GM23338 (cell line): ENCODE measurements around the gene CFAP92. TPM values are rescaled to one million over a fixed set of nuclear protein-coding genes. Genes with fewer than 3 reads are reported as not detected.

Source experiments
- ATAC-seq: fragments of 200-7000 bp; cut with Tn5 transposase; 3 replicates; pipeline ENCODE4 v1.9.1; 2020
- DNase-seq: peaks from one replicate; pipeline ENCODE4 v3.0.0-alpha.2; 2015; ENCODE audit warnings: low spot score
- H2AFZ ChIP-seq: fragments of 200-600 bp; sonication (generic); 2 replicates; pipeline ENCODE4 v1.8.0; 2016; ENCODE audit warnings: antibody characterized with exemption, mild to moderate bottlenecking, moderate library complexity
- H3F3A ChIP-seq: fragments of 200-600 bp; sonication (generic); replicated peaks from 2 replicates; pipeline ENCODE4 v1.8.0; 2017; ENCODE audit warnings: antibody characterized with exemption, mixed run types, low read depth
- H3K27ac ChIP-seq: fragments of 200-600 bp; sonication (generic); 2 replicates; pipeline ENCODE4 v1.6.1; 2016; ENCODE audit warnings: low read depth
- H3K27me3 ChIP-seq: fragments of 200-600 bp; sonication (generic); 2 replicates; pipeline ENCODE4 v1.8.0; 2016; ENCODE audit warnings: mild to moderate bottlenecking, mixed run types, moderate library complexity; ENCODE audit not compliant: insufficient read depth
- H3K36me3 ChIP-seq: fragments of 200-600 bp; sonication (generic); 2 replicates; pipeline ENCODE4 v1.8.0; 2016; ENCODE audit warnings: mild to moderate bottlenecking; ENCODE audit not compliant: insufficient read depth
- H3K4me1 ChIP-seq: fragments of 200-600 bp; sonication (generic); 2 replicates; pipeline ENCODE4 v1.8.0; 2016; ENCODE audit warnings: mild to moderate bottlenecking, moderate library complexity; ENCODE audit not compliant: insufficient read depth
- H3K4me2 ChIP-seq: fragments of 200-600 bp; sonication (generic); 2 replicates; pipeline ENCODE4 v1.7.1; 2017; ENCODE audit warnings: mixed run types
- H3K4me3 ChIP-seq: fragments of 200-600 bp; sonication (generic); 2 replicates; pipeline ENCODE4 v1.6.1; 2016; ENCODE audit warnings: mixed run types
- H3K79me2 ChIP-seq: fragments of 200-600 bp; sonication (generic); replicated peaks from 2 replicates; pipeline ENCODE4 v1.8.0; 2017; ENCODE audit warnings: mild to moderate bottlenecking; ENCODE audit not compliant: insufficient read depth
- H3K9me2 ChIP-seq: fragments of 200-600 bp; sonication (generic); 2 replicates; pipeline ENCODE4 v1.8.0; 2017; ENCODE audit not compliant: insufficient read depth
- H4K20me1 ChIP-seq: fragments of 200-600 bp; sonication (generic); replicated peaks from 2 replicates; pipeline ENCODE4 v1.8.0; 2017; ENCODE audit warnings: mild to moderate bottlenecking; ENCODE audit not compliant: insufficient read depth
- H3K27ac Mint-ChIP-seq: 2 replicates; pipeline ENCODE4 v1.8.0; 2020; ENCODE audit warnings: inconsistent platforms, mild to moderate bottlenecking, moderate library complexity, mixed read lengths
- H3K27me3 Mint-ChIP-seq: 3 replicates; pipeline ENCODE4 v1.8.0; 2022; ENCODE audit warnings: low read depth, mild to moderate bottlenecking, moderate library complexity, mixed read lengths, inconsistent platforms; ENCODE audit not compliant: insufficient read depth, poor library complexity
- H3K36me3 Mint-ChIP-seq: 3 replicates; pipeline ENCODE4 v1.8.0; 2021; ENCODE audit warnings: low read depth, mild to moderate bottlenecking, inconsistent platforms, moderate library complexity, mixed read lengths
- H3K4me1 Mint-ChIP-seq: 3 replicates; pipeline ENCODE4 v1.8.0; 2020; ENCODE audit warnings: mild to moderate bottlenecking, inconsistent platforms, mixed read lengths
- H3K4me3 Mint-ChIP-seq: 3 replicates; pipeline ENCODE4 v1.8.0; 2021; ENCODE audit warnings: moderate library complexity, mild to moderate bottlenecking, inconsistent platforms, mixed read lengths
- H3K9me3 Mint-ChIP-seq: 3 replicates; pipeline ENCODE4 v1.8.0; 2020; ENCODE audit warnings: moderate library complexity, mild to moderate bottlenecking, inconsistent platforms, mixed read lengths
- ETS1 ChIP-seq: IDR thresholded peaks from 2 replicates; pipeline ENCODE4 v1.6.1; 2016; ENCODE audit warnings: antibody characterized with exemption
- EZH2 ChIP-seq: fragments of 200-600 bp; sonication (generic); IDR thresholded peaks from one replicate; pipeline ENCODE4 v1.8.0; 2017; ENCODE audit warnings: antibody characterized with exemption, mild to moderate bottlenecking, low read depth; ENCODE audit not compliant: unreplicated experiment
- EZH2phosphoT487 ChIP-seq: fragments of 200-600 bp; sonication (generic); IDR thresholded peaks from one replicate; pipeline ENCODE4 v1.8.1; 2018; ENCODE audit warnings: antibody characterized with exemption; ENCODE audit not compliant: unreplicated experiment
- JUNB ChIP-seq: IDR thresholded peaks from one replicate; pipeline ENCODE4 v1.6.1; 2016; ENCODE audit warnings: antibody characterized with exemption; ENCODE audit not compliant: unreplicated experiment
- POLR2AphosphoS5 ChIP-seq: IDR thresholded peaks from 2 replicates; pipeline ENCODE4 v1.6.1; 2016; ENCODE audit warnings: antibody characterized with exemption, low read depth
- ZNF114 ChIP-seq: fragments of 250-450 bp; sonication (Bioruptor Pico); IDR thresholded peaks from 2 replicates; pipeline ENCODE4 v1.5.0; 2020; ENCODE audit warnings: mild to moderate bottlenecking, moderate library complexity
- ZNF462 ChIP-seq: fragments of 250-450 bp; sonication (Bioruptor Pico); IDR thresholded peaks from 2 replicates; pipeline ENCODE4 v1.5.0; 2020; ENCODE audit warnings: mild to moderate bottlenecking, moderate library complexity
- polyA plus RNA-seq: library from polyadenylated mRNA; unstranded; fragments of >200 nt; fragmentation: Nextera tagmentation; extraction: Ambion mirVana; gene quantifications from 2 replicates; pipeline ENCODE4 v1.2.1, GENCODE V29; 2016
- total RNA-seq: library from RNA; depleted of rRNA; stranded (reverse); fragments of >200 nt; shearing (Covaris generic); gene quantifications from 2 replicates; pipeline ENCODE4 v1.2.3, GENCODE V29; 2014

CFAP92 gene
- total and polyA plus RNA-seq, 2 experiments from 2014 or later = 1.6 to 2.3 TPM

GRCh38 chr3:129040039-129040336, 46.1 kb upstream of the CFAP92 start:
- Histone ChIP-seq H3K27ac (no peak overlapping the region), H3K79me2 (no peaks in the 10 kb centered on the region), H2AFZ (no peak overlapping the region), H3K4me1 (peaks cover 14% of the 10 kb centered on the region), H4K20me1 (no peaks in the 10 kb centered on the region), H3F3A (no peaks in the 10 kb centered on the region), H3K27me3 (peaks cover 12% of the 10 kb centered on the region), H3K9me2 (no peaks in the 10 kb centered on the region), H3K4me3 (no peak overlapping the region), H3K4me2 (no peak overlapping the region), H3K36me3 (no peaks in the 10 kb centered on the region)
- TF ChIP-seq EZH2 (no peak), JUNB (no peak), ETS1 (no peak), ZNF114 (CRISPR knock-in tag) (no peak), POLR2AphosphoS5 (no peak), EZH2phosphoT487 (no peak), ZNF462 (CRISPR knock-in tag) (no peak)
- Mint-ChIP-seq H3K27me3 (peaks cover 11% of the 10 kb centered on the region), H3K36me3 (no peaks in the 10 kb centered on the region), H3K9me3 (peaks cover 3% of the 10 kb centered on the region; the same call in 1 of the 3 replicates), H3K27ac (no peak overlapping the region), H3K4me1 (peaks cover 31% of the 10 kb centered on the region), H3K4me3 (no peak overlapping the region)
- ATAC-seq (no peak; the same call in 2 of the 3 replicates), DNase-seq (no peak)
